Pancreas (tissue), 10 donors: ENCODE measurements around the gene TNFAIP3. TPM values are rescaled to one million over a fixed set of nuclear protein-coding genes. Genes with fewer than 3 reads are reported as not detected.

Experiments
- ATAC-seq, 4 donors: fragments of 200-7000 bp; cut with Tn5 transposase; one replicate each; pipeline versions ENCODE4 v1.8.0 to v1.9.1; 2020; ENCODE audit warnings: mild to moderate bottlenecking in 4 of 4, moderate library complexity in 4 of 4
- DNase-seq, 6 donors: peaks; one replicate each; pipeline ENCODE4 v3.0.0-alpha.2; 2020
- FAIRE-seq: peaks from 2 replicates; lab custom pipeline; 2012; peaks lifted over from hg19 to GRCh38; lab: Jason Lieb, UNC
- H3K27ac ChIP-seq, 4 donors: fragments of 200-600 bp; sonication (generic); 1 replicate in 3 of 4; 2 replicates in 1 of 4; pipeline versions ENCODE4 v1.5.0 to v1.8.0; 2020
- H3K27me3 ChIP-seq, 4 donors: fragments of 200-600 bp; one replicate each; pipeline ENCODE4 v1.8.0; 2021
- H3K36me3 ChIP-seq, 3 donors: fragments of 200-600 bp; sonication (generic) in 1 of 3; one replicate each; pipeline versions ENCODE4 v1.5.0 to v1.8.0; 2020 to 2021
- H3K4me1 ChIP-seq, 3 donors: fragments of 200-600 bp; one replicate each; pipeline ENCODE4 v1.8.0; 2021
- H3K4me3 ChIP-seq, 4 donors: fragments of 200-600 bp; sonication (generic) in 2 of 4; one replicate each; pipeline versions ENCODE4 v1.5.0 to v1.8.0; 2020 to 2021
- H3K9me3 ChIP-seq, 4 donors: fragments of 200-600 bp; one replicate each; pipeline ENCODE4 v1.8.0; 2021
- CTCF ChIP-seq, 4 donors: fragments of 200-600 bp; sonication (generic) in 3 of 4; IDR thresholded peaks; one replicate each; pipeline versions ENCODE4 v1.5.0 to v1.8.0; 2021; ENCODE audit warnings: antibody characterized with exemption in 4 of 4
- WGBS, 2 donors: extraction: QIAGEN DNeasy Blood & Tissue Kit; methylation state at CpG; one replicate each; pipeline ENCODE4 v1.1.7; 2013; 5-methylcytosine and 5-hydroxymethylcytosine counted together
- intact Hi-C, 3 donors: fragments of 100-400 bp; cut with DNase I; formaldehyde crosslinking; loops; one replicate each; pipeline versions ENCODE4 v1.11.1 to v1.14.2; 2022
- polyA plus RNA-seq, 2 donors: library from polyadenylated mRNA; stranded (reverse); fragments of 200-250 nt; gene quantifications; one replicate each; pipeline ENCODE4 v1.2.3, GENCODE V29; 2013
- total RNA-seq, 6 donors: library from RNA; stranded (reverse); fragmentation: NEBNext Ultra II Directional in 4 of 6; extraction: Animal tissue kit (Norgen Biotek cat#: 25700) in 4 of 6; gene quantifications; one replicate each; pipeline versions ENCODE4 v1.2.1 to v1.2.4, GENCODE V29; 2021 to 2023
- donor health status: healthy with polysubstance abuse.
- donor health status: DM: no; HTN: no; CAD: no; lungs with moderate emphysema.
- donor health status: DM: no; HTN: no; CAD: no.
- donor health status: control.
- donor health status: control.
- donor health status: Bipolar disorder and iron deficiency.
- donor health status: DM: yes; HTN: yes; CAD: no.
- donor health status: DM: no; HTN: no; CAD: no.
- donor health status: DM: no; HTN: no; CAD: no.
- donor health status: DM: yes; HTN: yes; CAD: no.

The TNFAIP3 gene
- total and polyA plus RNA-seq, 8 donors = 9.3 to 59.2 (median 14.2) TPM

DNA sequence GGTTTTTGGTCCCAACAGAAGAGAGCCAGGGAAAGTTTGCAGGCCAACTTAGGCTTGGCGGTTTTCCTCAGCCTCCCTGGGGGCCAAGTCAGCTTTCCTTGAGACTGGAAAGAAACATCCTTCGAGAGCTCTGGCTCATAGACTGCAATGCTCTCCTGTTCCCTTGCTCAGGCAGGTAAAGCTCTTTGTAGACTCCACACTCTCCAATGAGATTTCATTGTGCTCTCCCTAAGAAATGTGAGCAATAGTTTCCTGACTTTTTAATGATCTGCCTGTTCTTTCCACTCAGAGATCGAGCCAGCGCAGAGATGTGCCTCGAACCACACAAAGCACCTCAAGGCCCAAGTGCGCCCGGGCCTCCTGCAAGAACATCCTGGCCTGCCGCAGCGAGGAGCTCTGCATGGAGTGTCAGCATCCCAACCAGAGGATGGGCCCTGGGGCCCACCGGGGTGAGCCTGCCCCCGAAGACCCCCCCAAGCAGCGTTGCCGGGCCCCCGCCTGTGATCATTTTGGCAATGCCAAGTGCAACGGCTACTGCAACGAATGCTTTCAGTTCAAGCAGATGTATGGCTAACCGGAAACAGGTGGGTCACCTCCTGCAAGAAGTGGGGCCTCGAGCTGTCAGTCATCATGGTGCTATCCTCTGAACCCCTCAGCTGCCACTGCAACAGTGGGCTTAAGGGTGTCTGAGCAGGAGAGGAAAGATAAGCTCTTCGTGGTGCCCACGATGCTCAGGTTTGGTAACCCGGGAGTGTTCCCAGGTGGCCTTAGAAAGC is 13.9 kb downstream of the TNFAIP3 start:
- TF ChIP-seq CTCF (IDR thresholded peaks at IDR 0.05) = no peak
- DNase-seq (no peak), FAIRE-seq (no peak), ATAC-seq (no peak)
- H3K27ac ChIP-seq = no peak overlapping the region
- H3K9me3 ChIP-seq = no peaks in the 10 kb centered on the region
- intact Hi-C loops = no loop called here
- WGBS, 2 donors = 87 to 88% methylated on average over 21 of the region's 21 CpGs
- no peaks in the 10 kb centered on the region for H3K27me3 ChIP-seq
- no peak overlapping the region for H3K4me3 ChIP-seq
- H3K4me1 ChIP-seq = no peaks in the 10 kb centered on the region
- peaks cover 11 to 70% (median 51%) of the 10 kb centered on the region in 3 donors for H3K36me3 ChIP-seq

DNA sequence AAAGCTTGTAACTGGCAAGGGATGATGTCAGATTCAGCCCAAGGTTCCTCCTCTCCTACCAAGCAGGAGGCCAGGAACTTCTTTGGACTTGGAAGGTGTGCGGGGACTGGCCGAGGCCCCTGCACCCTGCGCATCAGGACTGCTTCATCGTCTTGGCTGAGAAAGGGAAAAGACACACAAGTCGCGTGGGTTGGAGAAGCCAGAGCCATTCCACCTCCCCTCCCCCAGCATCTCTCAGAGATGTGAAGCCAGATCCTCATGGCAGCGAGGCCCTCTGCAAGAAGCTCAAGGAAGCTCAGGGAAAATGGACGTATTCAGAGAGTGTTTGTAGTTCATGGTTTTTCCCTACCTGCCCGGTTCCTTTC is 14.4 kb downstream of the TNFAIP3 start:
- DNase-seq (no peak), FAIRE-seq (no peak), ATAC-seq (no peak)
- WGBS, 2 donors = 90 to 97% methylated on average over 9 of the region's 9 CpGs
- H3K9me3 ChIP-seq = no peaks in the 10 kb centered on the region
- peaks cover 11 to 64% (median 49%) of the 10 kb centered on the region in 3 donors for H3K36me3 ChIP-seq
- no peaks in the 10 kb centered on the region for H3K27me3 ChIP-seq
- H3K27ac ChIP-seq = no peak overlapping the region
- TF ChIP-seq CTCF (IDR thresholded peaks at IDR 0.05) = no peak
- H3K4me3 ChIP-seq = no peak overlapping the region
- H3K4me1 ChIP-seq = no peaks in the 10 kb centered on the region
- intact Hi-C loops = no loop called here

GRCh38 chr6:137882225-137882961 is 15.3 kb downstream of the TNFAIP3 start:
- ATAC-seq (no peak), DNase-seq (no peak), FAIRE-seq (no peak)
- intact Hi-C loops = no loop called here
- Histone ChIP-seq H3K27me3 (no peaks in the 10 kb centered on the region), H3K27ac (peak overlapping the region in 1 of 4 donors; percentile 19), H3K4me3 (no peak overlapping the region), H3K4me1 (no peaks in the 10 kb centered on the region), H3K9me3 (no peaks in the 10 kb centered on the region), H3K36me3 (peaks cover 9 to 55% (median 42%) of the 10 kb centered on the region in 3 donors)
- no peak for TF ChIP-seq CTCF (IDR thresholded peaks at IDR 0.05)
- 79 to 96% methylated on average over 2 of the region's 2 CpGs for WGBS, 2 donors

DNA sequence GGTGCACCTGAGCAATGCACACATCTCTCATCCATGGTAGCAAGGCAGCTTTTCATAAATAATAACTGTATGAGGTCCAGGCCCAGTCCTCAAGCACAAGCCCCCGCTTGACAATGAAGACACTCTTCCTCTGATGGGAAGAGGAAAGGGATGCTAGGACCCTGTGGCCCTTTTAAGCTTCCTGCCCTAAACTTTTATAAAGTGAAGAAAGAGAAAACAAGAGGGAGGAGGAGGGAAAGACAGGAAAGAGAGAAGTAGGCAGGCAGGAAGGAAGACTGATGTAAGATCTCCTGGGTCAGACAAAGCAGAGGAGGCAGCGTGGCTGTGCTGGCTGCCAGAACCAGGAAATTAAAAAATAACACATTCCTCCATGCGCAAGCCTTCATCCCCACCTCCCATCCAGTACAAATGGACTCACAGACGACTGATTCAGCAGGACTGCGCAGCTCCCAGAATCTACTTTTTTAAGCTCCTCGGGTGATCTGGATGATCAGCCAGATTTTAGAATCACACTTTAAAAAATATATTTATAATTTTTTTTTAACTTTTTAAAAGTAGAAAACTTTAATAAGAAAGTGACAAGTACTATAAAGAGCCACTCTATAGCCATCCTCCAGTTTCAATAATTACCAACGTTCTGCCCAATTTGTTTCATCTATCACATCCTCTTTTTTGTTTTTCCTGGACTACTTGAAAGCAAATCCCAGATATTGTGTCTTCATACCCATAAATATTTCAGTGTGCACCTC is 16.5 kb downstream of the TNFAIP3 start:
- FAIRE-seq = no peak

More for the DNA sequence above, 16.5 kb downstream of the TNFAIP3 start:
- intact Hi-C loops = no loop called here
- DNase-seq = no peak
- peaks cover 6 to 43% (median 32%) of the 10 kb centered on the region in 3 donors for H3K36me3 ChIP-seq
- no peaks in the 10 kb centered on the region for H3K27me3 ChIP-seq
- no peak overlapping the region for H3K4me3 ChIP-seq
- H3K4me1 ChIP-seq = no peaks in the 10 kb centered on the region
- H3K27ac ChIP-seq = peak overlapping the region in 1 of 4 donors; percentile 1
- ATAC-seq = peak in 3 of 4 donors; percentile 43 to 58 (median 56)
- 72 to 76% methylated on average over 7 of the region's 7 CpGs for WGBS, 2 donors
- TF ChIP-seq CTCF (IDR thresholded peaks at IDR 0.05) = no peak
- H3K9me3 ChIP-seq = no peaks in the 10 kb centered on the region
